Neuronal stem cell (in vitro differentiated cells): ENCODE data around the gene GPANK1.

ENCODE experiments used
- DNase-seq: peaks from one replicate; pipeline ENCODE4 v3.0.0-alpha.2; 2013; ENCODE audit warnings: low spot score
- H2AFZ ChIP-seq: one replicate; pipeline ENCODE4 v1.6.1; 2013; ENCODE audit warnings: mild to moderate bottlenecking, low read length, inconsistent platforms
- H2AK5ac ChIP-seq: 2 replicates; pipeline ENCODE4 v1.6.1; 2013; ENCODE audit warnings: low read depth, mild to moderate bottlenecking, inconsistent platforms, low read length, moderate library complexity, mixed read lengths
- H2BK120ac ChIP-seq: 2 replicates; pipeline ENCODE4 v1.6.1; 2013; ENCODE audit warnings: low read depth, mild to moderate bottlenecking, inconsistent platforms, low read length, moderate library complexity, mixed read lengths
- H2BK12ac ChIP-seq: one replicate; pipeline ENCODE4 v1.6.1; 2013; ENCODE audit warnings: low read length, inconsistent platforms
- H2BK15ac ChIP-seq: 2 replicates; pipeline ENCODE4 v1.6.1; 2013; ENCODE audit warnings: mild to moderate bottlenecking, low read length, inconsistent platforms, mixed read lengths
- H2BK5ac ChIP-seq: one replicate; pipeline ENCODE4 v1.6.1; 2013; ENCODE audit warnings: inconsistent platforms, mild to moderate bottlenecking, low read length, moderate library complexity
- H3K14ac ChIP-seq: one replicate; pipeline ENCODE4 v1.6.1; 2013; ENCODE audit warnings: low read length, inconsistent platforms
- H3K18ac ChIP-seq: 2 replicates; pipeline ENCODE4 v1.6.1; 2013; ENCODE audit warnings: low read length, inconsistent platforms
- H3K23ac ChIP-seq: 2 replicates; pipeline ENCODE4 v1.6.1; 2013; ENCODE audit warnings: low read depth, mild to moderate bottlenecking, mixed read lengths, low read length, inconsistent platforms; ENCODE audit not compliant: poor library complexity
- H3K27ac ChIP-seq: replicated peaks from 3 replicates; pipeline ENCODE4 v1.5.1; 2013; ENCODE audit warnings: low read length, inconsistent platforms
- H3K27me3 ChIP-seq, 3 experiments: 2 replicates each; pipeline ENCODE4 v1.6.1; 2013; ENCODE audit warnings: low read length in 3 of 3, mild to moderate bottlenecking in 2 of 3, inconsistent platforms in 1 of 3, low read depth in 1 of 3, mixed read lengths in 1 of 3, moderate library complexity in 1 of 3; ENCODE audit not compliant: control insufficient read depth in 3 of 3, insufficient read depth in 3 of 3
- H3K36me3 ChIP-seq, 2 donors: replicated peaks in 1 of 2; 2 replicates each; pipeline ENCODE4 v1.6.1; 2013; ENCODE audit warnings: low read length in 2 of 2; ENCODE audit not compliant: control insufficient read depth in 2 of 2, insufficient read depth in 2 of 2
- H3K4ac ChIP-seq: 2 replicates; pipeline ENCODE4 v1.6.1; 2013; ENCODE audit warnings: inconsistent platforms, mild to moderate bottlenecking, low read length, moderate library complexity
- H3K4me1 ChIP-seq, 2 donors: 1 replicate in 1 of 2; 2 replicates in 1 of 2; pipeline ENCODE4 v1.6.1; 2013; ENCODE audit warnings: low read length in 2 of 2, low read depth in 1 of 2; ENCODE audit not compliant: control insufficient read depth in 2 of 2, insufficient read depth in 1 of 2
- H3K4me2 ChIP-seq: one replicate; pipeline ENCODE4 v1.6.1; 2013; ENCODE audit warnings: mild to moderate bottlenecking, low read length, inconsistent platforms; ENCODE audit not compliant: insufficient read depth, poor library complexity, severe bottlenecking
- H3K4me3 ChIP-seq, 2 donors: 2 replicates each; pipeline ENCODE4 v1.5.1; 2013; ENCODE audit warnings: low read length in 2 of 2, mild to moderate bottlenecking in 2 of 2, inconsistent platforms in 1 of 2, moderate library complexity in 1 of 2
- H3K79me1 ChIP-seq: one replicate; pipeline ENCODE4 v1.6.1; 2013; ENCODE audit warnings: low read depth, mild to moderate bottlenecking, inconsistent platforms, low read length, moderate library complexity
- H3K9ac ChIP-seq: one replicate; pipeline ENCODE4 v1.6.1; 2013; ENCODE audit warnings: mild to moderate bottlenecking, low read depth, low read length, inconsistent platforms; ENCODE audit not compliant: poor library complexity
- H3K9me3 ChIP-seq, 2 donors: replicated peaks in 1 of 2; 2 replicates each; pipeline versions ENCODE3 to v1.6.1; 2013; ENCODE audit warnings: low read length in 2 of 2, mild to moderate bottlenecking in 2 of 2, inconsistent platforms in 1 of 2, low read depth in 1 of 2, mixed read lengths in 1 of 2, moderate library complexity in 1 of 2; ENCODE audit not compliant: control insufficient read depth in 2 of 2, insufficient read depth in 1 of 2
- H4K8ac ChIP-seq: one replicate; pipeline ENCODE4 v1.6.1; 2013; ENCODE audit warnings: low read depth, mild to moderate bottlenecking, inconsistent platforms, low read length, moderate library complexity
- H4K91ac ChIP-seq: one replicate; pipeline ENCODE4 v1.6.1; 2013; ENCODE audit warnings: low read length, low read depth, mild to moderate bottlenecking, inconsistent platforms; ENCODE audit not compliant: poor library complexity
- WGBS, 2 donors: extraction: QIAGEN DNeasy Blood & Tissue Kit; methylation state at CpG; one replicate each; pipeline ENCODE4 v1.1.7; 2013; ENCODE audit warnings: missing lambda C conversion rate in 2 of 2, mixed read lengths in 1 of 2; ENCODE audit not compliant: insufficient read length in 2 of 2, insufficient replicate concordance in 1 of 2; ENCODE audit errors: extremely low coverage in 2 of 2; 5-methylcytosine and 5-hydroxymethylcytosine counted together

GPANK1 gene

DNA sequence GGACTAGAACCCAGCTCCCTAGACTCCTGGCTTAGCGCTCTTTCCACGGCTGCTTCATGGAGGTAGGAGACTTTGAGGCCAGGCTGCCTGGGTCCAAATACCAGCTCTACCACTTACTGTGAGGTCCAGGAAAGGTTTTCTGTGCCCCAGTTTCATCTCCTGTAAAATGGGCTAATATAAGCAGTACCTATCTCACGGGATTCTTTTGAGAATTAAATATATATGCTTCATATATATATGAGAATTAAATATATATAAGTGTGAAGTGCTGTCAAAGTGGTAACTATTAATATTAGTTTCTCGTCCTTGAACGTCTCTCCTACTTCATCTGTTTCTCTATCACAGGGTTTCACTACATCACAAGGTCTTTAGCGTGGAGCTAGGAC is 26.3 kb upstream of the GPANK1 start:
- DNase-seq = no peak
- H2BK120ac ChIP-seq = no peak overlapping the region
- H2AFZ ChIP-seq = no peak overlapping the region
- no peak overlapping the region for H3K4ac ChIP-seq
- no peak overlapping the region for H3K27ac ChIP-seq
- H4K8ac ChIP-seq = no peak overlapping the region
- WGBS, 2 donors = no CpG with 5 or more reads among the region's 6 CpGs
- no peak overlapping the region for H3K4me3 ChIP-seq
- H3K14ac ChIP-seq = no peak overlapping the region
- no peak overlapping the region for H3K23ac ChIP-seq
- no peak overlapping the region for H3K4me2 ChIP-seq
- H3K79me1 ChIP-seq = no peaks in the 10 kb centered on the region
- no peak overlapping the region for H2BK15ac ChIP-seq
- no peak overlapping the region for H3K18ac ChIP-seq
- no peak overlapping the region for H3K9ac ChIP-seq
- H4K91ac ChIP-seq = no peak overlapping the region
- no peak overlapping the region for H2BK12ac ChIP-seq
- peaks cover 0 to 2% of the 10 kb centered on the region in 2 donors for H3K4me1 ChIP-seq
- no peak overlapping the region for H2AK5ac ChIP-seq
- no peaks in the 10 kb centered on the region for H3K27me3 ChIP-seq
- H3K36me3 ChIP-seq = peaks cover 50 to 96% of the 10 kb centered on the region in 2 donors
- no peaks in the 10 kb centered on the region for H3K9me3 ChIP-seq
- no peak overlapping the region for H2BK5ac ChIP-seq

- no peak overlapping the region for H3K27ac ChIP-seq
- H3K27me3 ChIP-seq = no peaks in the 10 kb centered on the region
- H2BK120ac ChIP-seq = no peak overlapping the region
- H3K36me3 ChIP-seq = peaks cover 50 to 97% of the 10 kb centered on the region in 2 donors
- H3K9me3 ChIP-seq = no peaks in the 10 kb centered on the region
- WGBS, 2 donors = no CpG with 5 or more reads among the region's 10 CpGs
- H3K23ac ChIP-seq = no peak overlapping the region
- no peak overlapping the region for H2BK15ac ChIP-seq
- no peak overlapping the region for H4K8ac ChIP-seq
- H2BK12ac ChIP-seq = no peak overlapping the region
- H3K18ac ChIP-seq = no peak overlapping the region
- H3K4me3 ChIP-seq = no peak overlapping the region
- no peak overlapping the region for H4K91ac ChIP-seq
- no peak overlapping the region for H2BK5ac ChIP-seq
- no peaks in the 10 kb centered on the region for H3K79me1 ChIP-seq
- peaks cover 0 to 2% of the 10 kb centered on the region in 2 donors for H3K4me1 ChIP-seq
- no peak overlapping the region for H3K4ac ChIP-seq
- no peak overlapping the region for H2AFZ ChIP-seq
- no peak for DNase-seq
- H2AK5ac ChIP-seq = no peak overlapping the region
- peak overlapping the region; percentile 32 for H3K9ac ChIP-seq
- no peak overlapping the region for H3K14ac ChIP-seq
- H3K4me2 ChIP-seq = no peak overlapping the region
Observed at GRCh38 chr6:31690231-31691077, 25.7 kb upstream of the GPANK1 start.

GRCh38 chr6:31689249-31690110 is 24.7 kb upstream of the GPANK1 start:
- no peak overlapping the region for H2AFZ ChIP-seq
- no peak overlapping the region for H2AK5ac ChIP-seq
- H3K27me3 ChIP-seq = no peaks in the 10 kb centered on the region
- no peak overlapping the region for H4K8ac ChIP-seq
- no peaks in the 10 kb centered on the region for H3K79me1 ChIP-seq
- no peak overlapping the region for H2BK120ac ChIP-seq
- H3K9me3 ChIP-seq = no peaks in the 10 kb centered on the region
- no CpG with 5 or more reads among the region's 11 CpGs for WGBS, 2 donors
- H2BK5ac ChIP-seq = no peak overlapping the region
- no peak for DNase-seq
- H3K18ac ChIP-seq = no peak overlapping the region
- H4K91ac ChIP-seq = no peak overlapping the region
- no peak overlapping the region for H3K23ac ChIP-seq
- no peak overlapping the region for H3K14ac ChIP-seq
- H2BK12ac ChIP-seq = no peak overlapping the region
- H3K4me2 ChIP-seq = no peak overlapping the region
- H3K9ac ChIP-seq = no peak overlapping the region
- no peak overlapping the region for H3K4me3 ChIP-seq
- H2BK15ac ChIP-seq = no peak overlapping the region
- peaks cover 0 to 2% of the 10 kb centered on the region in 2 donors for H3K4me1 ChIP-seq
- H3K36me3 ChIP-seq = peaks cover 46 to 92% of the 10 kb centered on the region in 2 donors
- no peak overlapping the region for H3K27ac ChIP-seq
- no peak overlapping the region for H3K4ac ChIP-seq
